ENCODE results near the gene BRAT1. TPM values are rescaled to one million over a fixed set of nuclear protein-coding genes. Genes with fewer than 3 reads are reported as not detected.

BRAT1 gene
- total and polyA plus RNA-seq, 5 donors, result 15.4 to 19.0 (median 16.5) TPM

Small RNAs within 50 kb of the gene (microRNA-seq; reads per million reads assigned to microRNA genes)
- 0 reads per million in 2 donors for gene MIR4648

Other genes with a start within 250 kb of the BRAT1 start
- 10 to 100 TPM; 34.0 to 44.5 (median 39.7) TPM for gene SNX8, start 241.1 kb downstream of the BRAT1 start, total RNA-seq
- gene SNX8, start 241.1 kb downstream of the BRAT1 start, polyA plus RNA-seq, result 32.3 TPM
- gene EIF3B, start 200.7 kb downstream of the BRAT1 start, total RNA-seq, result 10 to 100 TPM; 64.9 to 81.7 (median 72.8) TPM
- 40.7 TPM for gene EIF3B, start 200.7 kb downstream of the BRAT1 start, polyA plus RNA-seq
- gene CHST12, start 151.9 kb downstream of the BRAT1 start, total RNA-seq, result 10 to 100 TPM; 16.6 to 19.5 (median 19.4) TPM
- gene CHST12, start 151.9 kb downstream of the BRAT1 start, polyA plus RNA-seq, result 17.9 TPM
- gene GRIFIN, start 79.1 kb downstream of the BRAT1 start, total RNA-seq, result not detected
- gene GRIFIN, start 79.1 kb downstream of the BRAT1 start, polyA plus RNA-seq, result not detected
- 1 to 10 TPM; 3.6 to 6.6 (median 4.8) TPM for gene LFNG, start 35.8 kb downstream of the BRAT1 start, total RNA-seq
- gene LFNG, start 35.8 kb downstream of the BRAT1 start, polyA plus RNA-seq, result 6.0 TPM
- 10 to 100 TPM; 10.6 to 16.0 (median 15.2) TPM for gene IQCE, start 3.5 kb upstream of the BRAT1 start, total RNA-seq
- 7.9 TPM for gene IQCE, start 3.5 kb upstream of the BRAT1 start, polyA plus RNA-seq
- 10 to 100 TPM; 12.4 to 25.0 (median 17.0) TPM for gene TTYH3, start 76.5 kb upstream of the BRAT1 start, total RNA-seq
- 8.1 TPM for gene TTYH3, start 76.5 kb upstream of the BRAT1 start, polyA plus RNA-seq
- 1 to 10 TPM in 1 of 4 donors, under 1 TPM in 3; 0.45 to 1.0 (median 0.91) TPM for gene AMZ1, start 132.7 kb upstream of the BRAT1 start, total RNA-seq
- gene AMZ1, start 132.7 kb upstream of the BRAT1 start, polyA plus RNA-seq, result 0.36 TPM